Nucleus accumbens (tissue), 56 donors: ENCODE data around the gene SNX24.

Experiments used
- DNase-seq, 56 donors: peaks; one replicate each; lab custom pipeline; 2025; lab: John Stamatoyannopoulos, UW

Gene SNX24

GRCh38 chr5:122999947-123000563 is 154.6 kb downstream of the SNX24 start:
- peak in 3 of 56 donors; percentile 2 to 11 (median 2) for DNase-seq

GRCh38 chr5:123000731-123001130 is 155.3 kb downstream of the SNX24 start:
- no peak for DNase-seq

- no peak for DNase-seq
These were observed 156.4 kb downstream of the SNX24 start for GRCh38 chr5:123001808-123002207.

- no peak for DNase-seq
These were observed 161.8 kb downstream of the SNX24 start for GRCh38 chr5:123007182-123007581.

- no peak for DNase-seq
These were observed 162.3 kb downstream of the SNX24 start for GRCh38 chr5:123007754-123008153.

DNA sequence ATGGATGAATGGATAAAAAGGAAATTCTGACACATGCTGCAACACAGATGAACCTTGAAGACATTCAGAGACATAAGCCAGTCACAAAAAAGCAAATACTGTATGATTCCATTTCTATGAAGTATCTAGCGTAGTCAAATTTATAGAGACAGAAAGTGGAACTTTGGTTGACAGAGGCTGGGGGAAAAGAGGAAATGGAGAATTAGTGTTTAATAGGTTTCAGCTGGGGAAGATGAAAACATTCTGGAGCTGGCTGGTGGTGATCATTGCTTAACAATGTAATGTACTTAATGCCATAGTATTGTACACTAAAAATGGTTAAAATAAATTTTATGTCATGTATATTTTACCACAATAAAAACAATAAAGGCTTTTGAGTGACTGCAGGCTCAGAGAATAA is 166.9 kb downstream of the SNX24 start:
- no peak for DNase-seq

DNA sequence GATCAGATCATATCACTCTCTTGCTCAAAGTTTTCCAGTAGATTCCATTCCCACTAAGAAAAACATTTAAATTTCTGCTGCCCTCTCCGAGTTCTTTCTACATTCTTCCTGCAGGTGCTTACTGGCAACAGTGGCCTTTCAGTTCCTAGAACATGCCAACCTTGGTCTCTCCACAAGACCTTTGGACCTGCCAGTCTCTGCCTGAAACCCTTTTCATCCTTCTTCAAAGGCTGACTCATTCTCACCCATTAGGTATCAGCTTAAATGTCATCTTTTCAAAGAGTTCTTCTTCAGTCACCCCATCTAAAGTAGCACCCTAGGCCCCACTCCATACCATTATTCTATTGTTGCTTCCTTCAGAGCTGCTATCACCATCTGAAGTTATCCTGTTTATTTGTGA is 169.3 kb downstream of the SNX24 start:
- no peak for DNase-seq

DNA sequence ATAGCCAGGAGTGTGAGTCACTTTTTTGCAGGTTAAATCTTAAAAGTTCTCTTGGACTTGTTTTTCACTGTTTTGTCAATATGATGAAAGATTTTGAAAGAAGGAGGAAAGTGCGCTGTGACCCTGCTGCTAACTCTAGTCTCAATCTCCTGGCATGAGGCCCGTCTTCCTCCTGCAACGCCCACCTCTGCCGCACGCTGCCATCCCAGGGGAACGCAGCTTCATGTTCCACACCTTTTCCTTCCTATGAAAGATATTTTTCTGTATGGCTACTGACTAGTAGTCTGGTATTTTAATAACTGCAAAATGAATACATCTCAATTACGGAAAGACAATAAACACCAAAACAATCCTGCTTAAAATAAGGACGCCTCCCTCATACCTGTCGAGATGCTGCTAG is 182.8 kb downstream of the SNX24 start:
- DNase-seq = no peak

GRCh38 chr5:123033157-123033671 is 187.8 kb downstream of the SNX24 start:
- no peak for DNase-seq

DNA sequence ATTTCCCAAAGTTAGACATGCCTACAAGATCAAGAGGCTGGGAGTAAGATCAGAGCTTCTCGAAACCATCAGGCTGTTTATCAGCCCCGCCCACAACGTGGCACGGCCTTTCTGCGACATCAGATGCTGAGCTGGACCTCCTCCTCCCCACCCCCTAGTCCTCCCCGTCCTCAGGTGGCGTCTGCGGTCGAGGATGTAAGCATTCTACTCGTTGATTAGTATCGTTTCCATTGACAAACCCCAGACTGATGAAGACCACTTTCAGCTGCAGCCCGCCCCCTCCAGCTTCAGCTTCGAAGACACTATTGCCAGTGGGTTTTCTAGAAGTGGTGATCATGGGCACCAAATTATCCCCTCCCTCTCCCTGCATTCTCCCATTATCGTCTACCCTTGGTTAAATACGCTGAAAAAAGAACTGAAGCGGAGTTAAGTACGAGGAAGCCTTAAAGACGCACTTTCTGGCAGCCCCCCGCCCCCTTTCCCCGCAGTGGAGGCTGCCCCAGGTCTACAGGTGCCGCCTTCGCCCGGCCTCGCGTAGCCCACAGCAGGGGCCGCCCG is 190.0 kb downstream of the SNX24 start:
- peak in 2 of 56 donors; percentile 9 to 24 for DNase-seq

DNA sequence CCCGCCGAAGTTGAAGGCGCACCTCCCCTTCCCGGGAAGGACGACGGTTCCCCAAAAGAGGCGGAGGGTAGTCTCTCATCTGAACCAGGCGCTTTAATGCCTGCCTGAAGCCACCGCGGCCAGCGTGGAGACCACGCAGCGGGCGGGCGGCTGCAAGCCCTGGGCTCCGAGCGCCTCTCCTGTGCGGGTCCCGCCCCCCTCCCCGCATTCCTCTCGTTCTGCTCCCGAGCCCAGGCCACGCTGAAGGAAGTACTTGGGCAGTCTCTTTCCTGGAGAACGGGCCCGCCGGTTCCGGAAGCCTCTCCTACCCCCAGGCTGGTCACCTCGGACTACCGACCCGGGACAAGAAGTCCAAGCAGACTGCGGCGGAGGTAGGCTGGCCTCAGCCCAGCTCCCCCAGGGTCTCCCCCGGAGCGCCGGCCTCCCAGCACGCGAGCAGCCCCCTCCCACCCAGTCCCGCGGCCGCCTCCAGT is 190.5 kb downstream of the SNX24 start:
- DNase-seq = peak in 11 of 56 donors; percentile 15 to 58 (median 32)

- peak in 42 of 56 donors; percentile 4 to 75 (median 32) for DNase-seq
These were observed 191.1 kb downstream of the SNX24 start, which contains the start of gene PPIC for GRCh38 chr5:123036391-123037103. TSS of gene PPIC (minus strand) at chr5:123036725. CDS start at chr5:123036625, 100 bp downstream.

DNA sequence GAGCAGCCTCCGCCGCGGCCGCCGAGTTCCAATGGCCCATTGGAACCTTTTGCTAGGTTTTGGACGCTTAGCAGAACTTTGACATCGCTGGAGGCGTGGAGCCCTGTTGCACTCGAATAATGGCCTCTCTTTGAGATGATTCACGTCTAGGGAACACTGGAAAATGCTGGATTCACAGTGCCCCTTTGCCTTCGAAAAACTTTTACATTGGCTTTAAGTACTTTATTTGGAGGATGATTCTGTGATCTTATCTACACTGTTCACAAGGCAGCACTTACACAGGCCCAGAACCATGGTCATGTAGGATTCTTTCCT is 191.6 kb downstream of the SNX24 start:
- no peak for DNase-seq

GRCh38 chr5:123039673-123040072 is 194.3 kb downstream of the SNX24 start:
- DNase-seq = no peak

DNA sequence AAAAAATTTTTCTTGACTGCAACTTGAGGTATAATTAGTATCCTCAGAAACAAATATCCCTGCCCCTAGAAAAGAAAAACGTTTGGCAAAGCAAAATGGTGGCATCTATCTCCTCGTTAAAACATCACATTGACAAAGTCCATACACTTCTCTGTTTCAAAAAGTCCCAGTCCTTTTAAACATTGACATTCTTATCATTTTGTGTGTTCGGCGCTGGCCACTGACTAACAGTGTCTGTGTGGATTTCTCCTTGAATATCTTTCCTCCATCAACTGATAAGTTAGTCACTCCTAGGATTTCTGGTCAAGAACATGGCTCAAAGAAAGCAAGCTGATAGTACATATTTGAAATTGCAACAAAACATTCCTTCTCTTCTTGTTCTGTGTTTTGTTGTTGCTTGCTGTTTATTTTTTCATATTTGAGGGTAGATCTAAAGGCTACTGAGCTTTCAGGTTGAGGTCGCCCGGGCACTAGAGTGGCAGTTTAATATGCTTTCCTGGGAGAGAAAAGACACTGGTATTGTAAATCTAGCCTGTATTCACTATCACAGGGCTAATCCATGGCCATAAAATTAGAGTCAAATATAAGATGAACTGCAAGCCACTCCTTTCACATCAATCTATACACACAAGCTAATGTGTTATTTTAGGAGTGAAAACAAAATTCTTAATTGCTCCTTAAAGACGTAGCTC is 199.7 kb downstream of the SNX24 start:
- no peak for DNase-seq

DNA sequence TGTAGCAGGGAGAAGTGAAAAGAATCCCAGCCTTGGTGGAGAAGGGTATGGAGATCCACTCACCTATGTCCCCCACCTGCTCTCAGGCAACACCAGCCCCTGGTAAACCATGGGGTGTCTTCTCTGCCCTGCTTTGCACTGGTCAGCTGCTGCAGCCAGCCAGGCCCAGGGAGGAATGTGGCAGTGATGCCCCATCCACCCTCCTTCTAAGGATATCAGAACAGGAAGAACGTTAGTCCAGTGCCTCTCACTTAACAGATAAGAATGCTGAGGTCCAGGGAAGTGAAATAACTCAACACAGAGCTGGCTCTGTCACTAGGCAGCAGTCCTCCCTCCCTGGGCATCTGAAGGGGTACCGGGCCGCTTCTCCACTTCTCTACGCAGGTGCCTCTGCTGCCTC is 200.8 kb downstream of the SNX24 start:
- no peak for DNase-seq

- DNase-seq = no peak
These were observed 202.3 kb downstream of the SNX24 start for GRCh38 chr5:123047706-123048105.

DNA sequence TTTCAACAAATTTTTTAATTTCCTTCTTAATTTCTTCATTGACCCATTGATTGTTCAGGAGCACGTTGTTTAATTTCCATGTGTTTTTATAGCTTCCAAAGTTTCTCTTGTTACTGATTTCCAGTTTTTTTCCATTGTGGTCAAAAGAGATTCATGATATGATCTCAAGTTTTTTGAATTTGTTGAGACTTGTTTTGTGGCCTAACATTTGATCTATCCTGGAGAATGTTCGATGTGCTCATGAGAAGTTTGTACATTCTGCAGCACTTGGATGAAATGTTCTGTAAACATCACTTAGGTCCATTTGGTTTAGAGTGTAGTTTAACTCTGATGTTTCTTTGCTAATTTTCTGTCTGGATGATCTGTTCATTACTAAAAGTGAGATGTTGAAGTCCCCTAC is 205.8 kb downstream of the SNX24 start:
- DNase-seq = no peak
